CD4-positive, CD25-positive, alpha-beta regulatory T cell (primary cell): ENCODE results near the gene TRIM29. TPM values are rescaled to one million over a fixed set of nuclear protein-coding genes. Genes with fewer than 3 reads are reported as not detected.

ENCODE experiments used
- ATAC-seq, 2 donors: fragments of 150-1000 bp; cut with Tn5 transposase; one replicate each; pipeline ENCODE4 v1.10.0; 2021; ENCODE audit warnings: low read depth in 2 of 2, moderate number of reproducible peaks in 2 of 2, moderate library complexity in 1 of 2
- DNase-seq, 3 donors: peaks; one replicate each; pipeline versions ENCODE4 v3.0.0 to v3.0.0-alpha.2; 2012 to 2022; ENCODE audit warnings: mixed read lengths in 1 of 3
- H3K27ac ChIP-seq: one replicate; pipeline ENCODE4 v1.7.0; 2013; ENCODE audit warnings: mild to moderate bottlenecking, low read length; ENCODE audit not compliant: insufficient read depth, poor library complexity, severe bottlenecking
- H3K27me3 ChIP-seq: one replicate; pipeline ENCODE4 v1.7.0; 2013; ENCODE audit warnings: low read length; ENCODE audit not compliant: control insufficient read depth, insufficient read depth
- H3K36me3 ChIP-seq: one replicate; pipeline ENCODE4 v1.7.0; 2013; ENCODE audit warnings: mild to moderate bottlenecking, low read length, moderate library complexity; ENCODE audit not compliant: control insufficient read depth, insufficient read depth
- H3K4me1 ChIP-seq: 2 replicates; pipeline ENCODE4 v1.7.0; 2013; ENCODE audit warnings: mild to moderate bottlenecking, low read length; ENCODE audit not compliant: insufficient read depth, control insufficient read depth, poor library complexity, severe bottlenecking
- H3K4me3 ChIP-seq: one replicate; pipeline ENCODE4 v1.7.0; 2013; ENCODE audit warnings: low read depth, mild to moderate bottlenecking, low read length, moderate library complexity
- H3K9me3 ChIP-seq, 2 experiments: 1 replicate in 1 of 2; 2 replicates in 1 of 2; pipeline ENCODE4 v1.7.0; 2013; ENCODE audit warnings: low read length in 2 of 2, mild to moderate bottlenecking in 1 of 2, moderate library complexity in 1 of 2; ENCODE audit not compliant: control insufficient read depth in 2 of 2
- H3K27ac Mint-ChIP-seq, 3 donors: one replicate each; pipeline ENCODE4 v1.8.0; 2020 to 2022; ENCODE audit warnings: mild to moderate bottlenecking in 3 of 3, mixed read lengths in 3 of 3, moderate library complexity in 2 of 3
- H3K27me3 Mint-ChIP-seq: one replicate; pipeline ENCODE4 v1.8.0; 2022; ENCODE audit warnings: mild to moderate bottlenecking, mixed read lengths
- H3K36me3 Mint-ChIP-seq: one replicate; pipeline ENCODE4 v1.8.0; 2020; ENCODE audit warnings: mixed read lengths
- H3K4me1 Mint-ChIP-seq, 4 donors: one replicate each; pipeline ENCODE4 v1.8.0; 2020 to 2022; ENCODE audit warnings: mixed read lengths in 4 of 4, mild to moderate bottlenecking in 1 of 4
- H3K4me3 Mint-ChIP-seq, 4 donors: one replicate each; pipeline ENCODE4 v1.8.0; 2020 to 2022; ENCODE audit warnings: mild to moderate bottlenecking in 4 of 4, mixed read lengths in 4 of 4, moderate library complexity in 3 of 4
- H3K9me3 Mint-ChIP-seq, 7 donors: one replicate each; pipeline ENCODE4 v1.8.0; 2020 to 2022; ENCODE audit warnings: mixed read lengths in 7 of 7, mild to moderate bottlenecking in 3 of 7, moderate library complexity in 2 of 7
- polyA plus RNA-seq, 4 donors: library from polyadenylated mRNA; unstranded; fragments of 300-500 nt; fragmentation: Illumina TruSeq; gene quantifications; one replicate each; pipeline ENCODE4 v1.2.3, GENCODE V29; 2021
- total RNA-seq: library from RNA; stranded (reverse); gene quantifications from one replicate; pipeline ENCODE4 v1.2.3, GENCODE V29; 2022

TRIM29 gene
- total and polyA plus RNA-seq, 5 donors from 2014 or later: not detected

GRCh38 chr11:120089036-120090001, 48.6 kb downstream of the TRIM29 start:
- DNase-seq (no peak), ATAC-seq (no peak)
- Histone ChIP-seq H3K36me3 (no peaks in the 10 kb centered on the region), H3K4me1 (no peaks in the 10 kb centered on the region), H3K9me3 (no peaks in the 10 kb centered on the region), H3K4me3 (no peak overlapping the region), H3K27ac (no peak overlapping the region), H3K27me3 (no peaks in the 10 kb centered on the region)
- Mint-ChIP-seq H3K36me3 (no peaks in the 10 kb centered on the region), H3K4me1 (no peaks in the 10 kb centered on the region), H3K27ac (no peak overlapping the region), H3K27me3 (peaks cover 5% of the 10 kb centered on the region), H3K9me3 (peaks cover 0 to 7% (median 0%) of the 10 kb centered on the region in 7 donors), H3K4me3 (no peak overlapping the region)

- no peak overlapping the region for H3K4me3 Mint-ChIP-seq
- no peak overlapping the region for H3K27ac Mint-ChIP-seq
- H3K36me3 ChIP-seq: no peaks in the 10 kb centered on the region
- no peaks in the 10 kb centered on the region for H3K9me3 ChIP-seq
- no peak overlapping the region for H3K27ac ChIP-seq
- DNase-seq (no peak), ATAC-seq (no peak)
- H3K4me1 Mint-ChIP-seq: no peaks in the 10 kb centered on the region
- H3K27me3 ChIP-seq: no peaks in the 10 kb centered on the region
- H3K36me3 Mint-ChIP-seq: no peaks in the 10 kb centered on the region
- no peaks in the 10 kb centered on the region for H3K4me1 ChIP-seq
- H3K9me3 Mint-ChIP-seq: peaks cover 0 to 7% (median 0%) of the 10 kb centered on the region in 7 donors
- H3K4me3 ChIP-seq: no peak overlapping the region
- H3K27me3 Mint-ChIP-seq: peaks cover 5% of the 10 kb centered on the region
Observed at GRCh38 chr11:120088056-120088455, 49.9 kb downstream of the TRIM29 start.

GRCh38 chr11:120086651-120087050, 51.3 kb downstream of the TRIM29 start:
- ATAC-seq (no peak), DNase-seq (no peak)
- no peak overlapping the region for H3K4me3 ChIP-seq
- no peaks in the 10 kb centered on the region for H3K9me3 ChIP-seq
- H3K4me1 ChIP-seq: no peaks in the 10 kb centered on the region
- H3K4me1 Mint-ChIP-seq: no peaks in the 10 kb centered on the region
- H3K4me3 Mint-ChIP-seq: no peak overlapping the region
- no peaks in the 10 kb centered on the region for H3K36me3 Mint-ChIP-seq
- no peaks in the 10 kb centered on the region for H3K36me3 ChIP-seq
- peaks cover under 1% of the 10 kb centered on the region for H3K27me3 Mint-ChIP-seq
- no peak overlapping the region for H3K27ac Mint-ChIP-seq
- H3K9me3 Mint-ChIP-seq: peaks cover 0 to 12% (median under 1%) of the 10 kb centered on the region in 7 donors
- no peaks in the 10 kb centered on the region for H3K27me3 ChIP-seq
- H3K27ac ChIP-seq: no peak overlapping the region

- Histone ChIP-seq H3K4me1 (no peaks in the 10 kb centered on the region), H3K4me3 (no peak overlapping the region), H3K9me3 (peaks cover 0 to 2% of the 10 kb centered on the region in 2 experiments), H3K36me3 (no peaks in the 10 kb centered on the region), H3K27me3 (no peaks in the 10 kb centered on the region), H3K27ac (no peak overlapping the region)
- Mint-ChIP-seq H3K4me1 (peaks cover 0 to 3% (median 0%) of the 10 kb centered on the region in 4 donors), H3K9me3 (peaks cover 0 to 16% (median 6%) of the 10 kb centered on the region in 7 donors), H3K27me3 (peaks cover 3% of the 10 kb centered on the region), H3K27ac (no peak overlapping the region), H3K36me3 (no peaks in the 10 kb centered on the region), H3K4me3 (peak overlapping the region in 1 of 4 donors; percentile 80)
- ATAC-seq (no peak), DNase-seq (no peak)
Observed at GRCh38 chr11:120079750-120080610, 57.9 kb downstream of the TRIM29 start.

- Histone ChIP-seq H3K4me3 (no peak overlapping the region), H3K36me3 (no peaks in the 10 kb centered on the region), H3K27me3 (no peaks in the 10 kb centered on the region), H3K4me1 (no peaks in the 10 kb centered on the region), H3K9me3 (peaks cover 0 to 2% of the 10 kb centered on the region in 2 experiments), H3K27ac (no peak overlapping the region)
- no peak for ATAC-seq
- Mint-ChIP-seq H3K27me3 (peaks cover 4% of the 10 kb centered on the region), H3K27ac (no peak overlapping the region), H3K4me3 (no peak overlapping the region), H3K36me3 (no peaks in the 10 kb centered on the region), H3K9me3 (peaks cover 0 to 16% (median 6%) of the 10 kb centered on the region in 7 donors), H3K4me1 (peaks cover 0 to 3% (median 0%) of the 10 kb centered on the region in 4 donors)
- DNase-seq: no peak
Observed at GRCh38 chr11:120078397-120078796, 59.5 kb downstream of the TRIM29 start.

GRCh38 chr11:120074076-120074475, 63.8 kb downstream of the TRIM29 start:
- Histone ChIP-seq H3K4me3 (no peak overlapping the region), H3K4me1 (no peaks in the 10 kb centered on the region), H3K27ac (no peak overlapping the region), H3K9me3 (no peaks in the 10 kb centered on the region), H3K36me3 (no peaks in the 10 kb centered on the region), H3K27me3 (peaks cover 2% of the 10 kb centered on the region)
- ATAC-seq (no peak), DNase-seq (no peak)
- Mint-ChIP-seq H3K36me3 (no peaks in the 10 kb centered on the region), H3K9me3 (no peaks in the 10 kb centered on the region), H3K4me1 (no peaks in the 10 kb centered on the region), H3K27me3 (peaks cover 4% of the 10 kb centered on the region), H3K4me3 (no peak overlapping the region), H3K27ac (no peak overlapping the region)

- Histone ChIP-seq H3K4me3 (no peak overlapping the region), H3K4me1 (no peaks in the 10 kb centered on the region)
- no peak for ATAC-seq
Observed at GRCh38 chr11:120073196-120073595, 64.7 kb downstream of the TRIM29 start.

More at GRCh38 chr11:120073196-120073595, 64.7 kb downstream of the TRIM29 start:
- Mint-ChIP-seq H3K4me1 (no peaks in the 10 kb centered on the region), H3K4me3 (no peak overlapping the region), H3K9me3 (no peaks in the 10 kb centered on the region), H3K36me3 (no peaks in the 10 kb centered on the region), H3K27me3 (peaks cover 7% of the 10 kb centered on the region), H3K27ac (no peak overlapping the region)
- DNase-seq: no peak
- H3K27ac ChIP-seq: no peak overlapping the region
- peaks cover 2% of the 10 kb centered on the region for H3K27me3 ChIP-seq
- no peaks in the 10 kb centered on the region for H3K9me3 ChIP-seq
- H3K36me3 ChIP-seq: no peaks in the 10 kb centered on the region
